ENCODE results near the gene CDKN2C.

CDKN2C gene

GRCh38 chr1:51009381-51009780, 39.3 kb downstream of the CDKN2C start:
- H3K27me3 ChIP-seq (ENCODE audit: insufficient read depth, low read length), result no peaks in the 10 kb centered on the region
- TF ChIP-seq EZH2 (IDR thresholded peaks at IDR 0.05; ENCODE audit: borderline replicate concordance, low read length), result no peak
- TF ChIP-seq CTCF (IDR thresholded peaks at IDR 0.05; ENCODE audit: low read length), result no peak
- H3K79me2 ChIP-seq (ENCODE audit: insufficient read depth, low read length), result no peaks in the 10 kb centered on the region
- no peak overlapping the region for H3K4me2 ChIP-seq (ENCODE audit: low read length)
- H3F3A ChIP-seq (ENCODE audit: insufficient read depth, low read length), result no peaks in the 10 kb centered on the region
- no peak overlapping the region for H2AFZ ChIP-seq (ENCODE audit: low read length)
- H3K9ac ChIP-seq (ENCODE audit: low read length), result no peak overlapping the region
- H4K20me1 ChIP-seq (ENCODE audit: insufficient read depth, low read length), result no peaks in the 10 kb centered on the region
- H3K27ac ChIP-seq (ENCODE audit: low read depth, low read length, poor library complexity, severe bottlenecking), result no peak overlapping the region
- no peaks in the 10 kb centered on the region for H3K9me3 ChIP-seq (ENCODE audit: low read length)
- no peak overlapping the region for H3K4me3 ChIP-seq (ENCODE audit: low read depth, low read length, poor library complexity, severe bottlenecking)
- no peaks in the 10 kb centered on the region for H3K4me1 ChIP-seq (ENCODE audit: insufficient read depth, low read length, severe bottlenecking)
- peaks cover 15% of the 10 kb centered on the region for H3K36me3 ChIP-seq (ENCODE audit: insufficient read depth, low read length)
- H3K9me2 ChIP-seq (ENCODE audit: low read depth, low read length), result no peaks in the 10 kb centered on the region

- no peak overlapping the region for H3K4me3 ChIP-seq (ENCODE audit: low read depth, low read length, poor library complexity, severe bottlenecking)
- no peaks in the 10 kb centered on the region for H3K9me3 ChIP-seq (ENCODE audit: low read length)
- no peaks in the 10 kb centered on the region for H3K79me2 ChIP-seq (ENCODE audit: insufficient read depth, low read length)
- TF ChIP-seq EZH2 (IDR thresholded peaks at IDR 0.05; ENCODE audit: borderline replicate concordance, low read length), result no peak
- no peak for TF ChIP-seq CTCF (IDR thresholded peaks at IDR 0.05; ENCODE audit: low read length)
- H3K4me1 ChIP-seq (ENCODE audit: insufficient read depth, low read length, severe bottlenecking), result no peaks in the 10 kb centered on the region
- no peaks in the 10 kb centered on the region for H3F3A ChIP-seq (ENCODE audit: insufficient read depth, low read length)
- no peak overlapping the region for H3K9ac ChIP-seq (ENCODE audit: low read length)
- no peaks in the 10 kb centered on the region for H4K20me1 ChIP-seq (ENCODE audit: insufficient read depth, low read length)
- no peaks in the 10 kb centered on the region for H3K27me3 ChIP-seq (ENCODE audit: insufficient read depth, low read length)
- no peak overlapping the region for H2AFZ ChIP-seq (ENCODE audit: low read length)
- no peak overlapping the region for H3K4me2 ChIP-seq (ENCODE audit: low read length)
- H3K36me3 ChIP-seq (ENCODE audit: insufficient read depth, low read length), result no peaks in the 10 kb centered on the region
- no peaks in the 10 kb centered on the region for H3K9me2 ChIP-seq (ENCODE audit: low read depth, low read length)
- no peak overlapping the region for H3K27ac ChIP-seq (ENCODE audit: low read depth, low read length, poor library complexity, severe bottlenecking)
Observed at GRCh38 chr1:51014878-51015277, 44.8 kb downstream of the CDKN2C start.

GRCh38 chr1:51019811-51020210, 49.8 kb downstream of the CDKN2C start:
- Histone ChIP-seq H3K27me3 (ENCODE audit: insufficient read depth, low read length) (no peaks in the 10 kb centered on the region), H3K9me3 (ENCODE audit: low read length) (peaks cover under 1% of the 10 kb centered on the region; the same call in 1 of the 2 replicates), H3K9ac (ENCODE audit: low read length) (no peak overlapping the region), H3K79me2 (ENCODE audit: insufficient read depth, low read length) (no peaks in the 10 kb centered on the region), H4K20me1 (ENCODE audit: insufficient read depth, low read length) (no peaks in the 10 kb centered on the region), H3F3A (ENCODE audit: insufficient read depth, low read length) (no peaks in the 10 kb centered on the region), H3K4me2 (ENCODE audit: low read length) (no peak overlapping the region), H3K9me2 (ENCODE audit: low read depth, low read length) (no peaks in the 10 kb centered on the region), H3K36me3 (ENCODE audit: insufficient read depth, low read length) (no peaks in the 10 kb centered on the region), H2AFZ (ENCODE audit: low read length) (no peak overlapping the region), H3K27ac (ENCODE audit: low read depth, low read length, poor library complexity, severe bottlenecking) (no peak overlapping the region), H3K4me1 (ENCODE audit: insufficient read depth, low read length, severe bottlenecking) (no peaks in the 10 kb centered on the region), H3K4me3 (ENCODE audit: low read depth, low read length, poor library complexity, severe bottlenecking) (no peak overlapping the region)
- TF ChIP-seq EZH2 (IDR thresholded peaks at IDR 0.05; ENCODE audit: borderline replicate concordance, low read length) (no peak), CTCF (IDR thresholded peaks at IDR 0.05; ENCODE audit: low read length) (no peak)

Measured in OCI-LY1 (cell line).